K562 (cell line): ENCODE measurements around the gene LUC7L. TPM values are rescaled to one million over a fixed set of nuclear protein-coding genes. Genes with fewer than 3 reads are reported as not detected.

Experiments
- ASH1L ChIP-seq: fragments of 450-650 bp; IDR thresholded peaks from 2 replicates; pipeline ENCODE4 v1.6.1; 2018; ENCODE audit warnings: borderline replicate concordance, mild to moderate bottlenecking, low read depth; ENCODE audit not compliant: partially characterized antibody
- DACH1 ChIP-seq: fragments of 450-650 bp; IDR thresholded peaks from 2 replicates; pipeline ENCODE4 v1.6.1; 2018; ENCODE audit not compliant: partially characterized antibody
- E2F3 ChIP-seq: fragments of 250-450 bp; sonication (Bioruptor Pico); IDR thresholded peaks from 2 replicates; pipeline ENCODE4 v1.4.0; 2020; ENCODE audit warnings: mild to moderate bottlenecking
- LEF1 ChIP-seq: fragments of 450-650 bp; IDR thresholded peaks from 2 replicates; pipeline ENCODE4 v1.6.1; 2016; ENCODE audit warnings: mild to moderate bottlenecking
- MAFF ChIP-seq: IDR thresholded peaks from 2 replicates; pipeline ENCODE4 v1.6.1; 2012; ENCODE audit warnings: low read length, improper control_type of control experiment
- PHF21A ChIP-seq: fragments of 450-650 bp; IDR thresholded peaks from 2 replicates; pipeline ENCODE4 v1.6.1; 2017; ENCODE audit warnings: low read depth, borderline replicate concordance
- POLR2AphosphoS5 ChIP-seq: IDR thresholded peaks from 2 replicates; pipeline ENCODE4 v1.6.1; 2011; ENCODE audit warnings: mild to moderate bottlenecking, low read depth, low read length, moderate library complexity; ENCODE audit not compliant: control insufficient read depth, insufficient read depth
- ZNF146 ChIP-seq: IDR thresholded peaks from one replicate; pipeline ENCODE4 v1.6.1; 2018; ENCODE audit warnings: missing compliant biosample characterization; ENCODE audit not compliant: unreplicated experiment
- ZNF184 ChIP-seq: sonication (generic); formaldehyde crosslinking; IDR thresholded peaks from 2 replicates; pipeline ENCODE4 v1.5.0; 2020; ENCODE audit warnings: missing genetic modification reagents
- ZNF408 ChIP-seq: fragments of 250-450 bp; sonication (Bioruptor Pico); IDR thresholded peaks from 2 replicates; pipeline ENCODE4 v1.4.0; 2020; ENCODE audit warnings: low read depth, mild to moderate bottlenecking, moderate library complexity
- polyA plus RNA-seq, 8 experiments: library from polyadenylated mRNA; depleted of rRNA in 4 of 8; stranded (reverse) in 5 of 8; unstranded in 3 of 8; fragments of >200 nt; fragmentation: Nextera tagmentation in 2 of 8; fragmentation: Illumina TruSeq in 1 of 8; extraction: Ambion mirVana in 2 of 8; extraction: Trizol in 1 of 8; gene quantifications; 2 replicates each; pipeline versions ENCODE4 v1.2.1 to v1.2.3, GENCODE V29; 2011 to 2014; ENCODE audit warnings: inconsistent platforms in 1 of 8, missing spikeins in 1 of 8
- total RNA-seq, 7 experiments: library from RNA; depleted of rRNA in 6 of 7; stranded (reverse); fragments of >200 nt in 6 of 7; fragmentation: Illumina TruSeq in 2 of 7; extraction: Trizol in 2 of 7; gene quantifications; 2 replicates each; pipeline versions ENCODE4 v1.2.1 to v1.2.3, GENCODE V29; 2011 to 2021; ENCODE audit warnings: low replicate concordance in 1 of 7
- TF ChIP-seq, protein P1 (sequence below): fragments of 450-650 bp; IDR thresholded peaks from 2 replicates; pipeline ENCODE4 v1.6.1; 2016; ENCODE audit warnings: low read depth, mild to moderate bottlenecking, moderate library complexity
- TF ChIP-seq, protein P2 (sequence below), 2 experiments: IDR thresholded peaks; 2 replicates each; pipeline ENCODE4 v1.6.1; 2011; ENCODE audit warnings: borderline replicate concordance in 1 of 2, control low read depth in 1 of 2, low read depth in 1 of 2, low read length in 1 of 2, mild to moderate bottlenecking in 1 of 2, mixed read lengths in 1 of 2, moderate library complexity in 1 of 2; ENCODE audit not compliant: insufficient read depth in 1 of 2, insufficient read length in 1 of 2, poor library complexity in 1 of 2, severe bottlenecking in 1 of 2; ENCODE audit errors: extremely low read depth in 1 of 2
- TF ChIP-seq, protein P3 (sequence below), 2 experiments: fragments of 450-650 bp; formaldehyde crosslinking in 1 of 2; IDR thresholded peaks; 2 replicates each; pipeline versions ENCODE4 v1.4.0 to v1.6.1; 2014 to 2020; ENCODE audit warnings: mild to moderate bottlenecking in 2 of 2, borderline replicate concordance in 1 of 2, low read depth in 1 of 2
- TF ChIP-seq, protein P4 (sequence below): fragments of 250-450 bp; sonication (Bioruptor Pico); IDR thresholded peaks from 2 replicates; pipeline ENCODE4 v1.8.0; 2021; ENCODE audit warnings: mild to moderate bottlenecking, moderate library complexity

The LUC7L gene
- total and polyA plus RNA-seq, 9 of the 15 experiments (the other 6 are each of a cell fraction or from before 2014, with no cell fraction given): 1.7 to 93.3 (median 59.5) TPM

DNA sequence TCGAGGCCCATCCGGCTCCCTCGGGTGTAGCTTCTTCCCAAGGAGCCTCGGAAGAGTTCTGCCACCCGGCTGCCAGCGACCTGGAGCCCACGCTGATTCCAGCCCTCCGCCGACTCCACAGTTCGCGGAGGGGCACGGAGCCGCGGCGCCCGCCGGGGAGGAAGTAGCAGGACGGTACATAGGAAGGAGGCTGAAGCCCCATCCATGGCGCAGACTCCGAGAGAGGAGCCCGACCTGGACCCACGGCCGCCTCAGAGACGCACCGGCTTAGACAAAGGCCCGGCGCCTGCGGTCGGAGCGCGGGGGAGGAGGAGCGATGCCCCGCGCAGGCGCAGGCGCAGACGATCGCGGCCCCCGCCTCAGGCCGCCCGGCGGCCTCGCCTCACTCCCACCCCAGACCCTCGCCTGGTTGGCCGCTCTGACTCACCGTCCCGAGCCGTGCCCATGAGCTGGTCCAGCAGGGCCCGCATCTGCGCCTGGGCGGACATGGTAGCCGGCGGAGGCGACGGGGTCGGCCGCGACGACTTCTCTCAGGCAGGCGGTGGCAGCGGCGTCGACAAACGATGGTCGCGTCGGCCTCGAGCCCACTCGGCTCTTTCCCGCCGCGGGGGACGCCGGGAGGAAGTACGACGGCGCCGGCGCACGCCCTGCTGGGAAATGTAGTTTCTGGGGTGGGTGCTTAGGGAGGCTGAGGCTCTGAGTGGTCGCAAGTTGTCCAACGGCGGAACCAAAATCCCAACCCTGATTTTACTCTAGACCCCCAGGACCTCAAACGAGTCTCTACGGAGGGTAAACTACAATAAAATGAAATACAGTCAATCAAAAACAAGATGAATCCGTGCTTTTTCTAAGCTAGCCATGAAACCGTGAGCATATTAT lies at the start of gene LUC7L (continued):
- TF ChIP-seq, protein P1, sequence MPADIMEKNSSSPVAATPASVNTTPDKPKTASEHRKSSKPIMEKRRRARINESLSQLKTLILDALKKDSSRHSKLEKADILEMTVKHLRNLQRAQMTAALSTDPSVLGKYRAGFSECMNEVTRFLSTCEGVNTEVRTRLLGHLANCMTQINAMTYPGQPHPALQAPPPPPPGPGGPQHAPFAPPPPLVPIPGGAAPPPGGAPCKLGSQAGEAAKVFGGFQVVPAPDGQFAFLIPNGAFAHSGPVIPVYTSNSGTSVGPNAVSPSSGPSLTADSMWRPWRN: no peak
- TF ChIP-seq, protein P2, sequence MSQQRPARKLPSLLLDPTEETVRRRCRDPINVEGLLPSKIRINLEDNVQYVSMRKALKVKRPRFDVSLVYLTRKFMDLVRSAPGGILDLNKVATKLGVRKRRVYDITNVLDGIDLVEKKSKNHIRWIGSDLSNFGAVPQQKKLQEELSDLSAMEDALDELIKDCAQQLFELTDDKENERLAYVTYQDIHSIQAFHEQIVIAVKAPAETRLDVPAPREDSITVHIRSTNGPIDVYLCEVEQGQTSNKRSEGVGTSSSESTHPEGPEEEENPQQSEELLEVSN (IDR thresholded peaks at IDR 0.05; ENCODE audit: borderline replicate concordance in 1 of 2, extremely low read depth in 1 of 2, insufficient read depth in 1 of 2, insufficient read length in 1 of 2, low read depth in 1 of 2, low read length in 1 of 2, poor library complexity in 1 of 2, severe bottlenecking in 1 of 2): peak; percentile 98
- TF ChIP-seq MAFF (no peak), ZNF146 (CRISPR knock-in tag) (no peak), ASH1L (no peak), ZNF408 (CRISPR knock-in tag) (no peak), DACH1 (no peak), LEF1 (no peak), PHF21A (no peak), E2F3 (CRISPR knock-in tag) (peak; percentile 87), POLR2AphosphoS5 (peak; percentile 92), ZNF184 (no peak)
- TF ChIP-seq, protein P3, sequence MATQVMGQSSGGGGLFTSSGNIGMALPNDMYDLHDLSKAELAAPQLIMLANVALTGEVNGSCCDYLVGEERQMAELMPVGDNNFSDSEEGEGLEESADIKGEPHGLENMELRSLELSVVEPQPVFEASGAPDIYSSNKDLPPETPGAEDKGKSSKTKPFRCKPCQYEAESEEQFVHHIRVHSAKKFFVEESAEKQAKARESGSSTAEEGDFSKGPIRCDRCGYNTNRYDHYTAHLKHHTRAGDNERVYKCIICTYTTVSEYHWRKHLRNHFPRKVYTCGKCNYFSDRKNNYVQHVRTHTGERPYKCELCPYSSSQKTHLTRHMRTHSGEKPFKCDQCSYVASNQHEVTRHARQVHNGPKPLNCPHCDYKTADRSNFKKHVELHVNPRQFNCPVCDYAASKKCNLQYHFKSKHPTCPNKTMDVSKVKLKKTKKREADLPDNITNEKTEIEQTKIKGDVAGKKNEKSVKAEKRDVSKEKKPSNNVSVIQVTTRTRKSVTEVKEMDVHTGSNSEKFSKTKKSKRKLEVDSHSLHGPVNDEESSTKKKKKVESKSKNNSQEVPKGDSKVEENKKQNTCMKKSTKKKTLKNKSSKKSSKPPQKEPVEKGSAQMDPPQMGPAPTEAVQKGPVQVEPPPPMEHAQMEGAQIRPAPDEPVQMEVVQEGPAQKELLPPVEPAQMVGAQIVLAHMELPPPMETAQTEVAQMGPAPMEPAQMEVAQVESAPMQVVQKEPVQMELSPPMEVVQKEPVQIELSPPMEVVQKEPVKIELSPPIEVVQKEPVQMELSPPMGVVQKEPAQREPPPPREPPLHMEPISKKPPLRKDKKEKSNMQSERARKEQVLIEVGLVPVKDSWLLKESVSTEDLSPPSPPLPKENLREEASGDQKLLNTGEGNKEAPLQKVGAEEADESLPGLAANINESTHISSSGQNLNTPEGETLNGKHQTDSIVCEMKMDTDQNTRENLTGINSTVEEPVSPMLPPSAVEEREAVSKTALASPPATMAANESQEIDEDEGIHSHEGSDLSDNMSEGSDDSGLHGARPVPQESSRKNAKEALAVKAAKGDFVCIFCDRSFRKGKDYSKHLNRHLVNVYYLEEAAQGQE (IDR thresholded peaks at IDR 0.05; ENCODE audit: borderline replicate concordance): no peak
- TF ChIP-seq, protein P3 (CRISPR knock-in tag; IDR thresholded peaks at IDR 0.05; ENCODE audit: low read depth): peak; percentile 55; the same call in 1 of the 2 replicates
- TF ChIP-seq, protein P4, sequence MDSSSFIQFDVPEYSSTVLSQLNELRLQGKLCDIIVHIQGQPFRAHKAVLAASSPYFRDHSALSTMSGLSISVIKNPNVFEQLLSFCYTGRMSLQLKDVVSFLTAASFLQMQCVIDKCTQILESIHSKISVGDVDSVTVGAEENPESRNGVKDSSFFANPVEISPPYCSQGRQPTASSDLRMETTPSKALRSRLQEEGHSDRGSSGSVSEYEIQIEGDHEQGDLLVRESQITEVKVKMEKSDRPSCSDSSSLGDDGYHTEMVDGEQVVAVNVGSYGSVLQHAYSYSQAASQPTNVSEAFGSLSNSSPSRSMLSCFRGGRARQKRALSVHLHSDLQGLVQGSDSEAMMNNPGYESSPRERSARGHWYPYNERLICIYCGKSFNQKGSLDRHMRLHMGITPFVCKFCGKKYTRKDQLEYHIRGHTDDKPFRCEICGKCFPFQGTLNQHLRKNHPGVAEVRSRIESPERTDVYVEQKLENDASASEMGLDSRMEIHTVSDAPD (CRISPR knock-in tag): no peak
